HG02943 (cell line): ENCODE results near the gene NFASC.

Experiments
- ATAC-seq: cut with Tn5 transposase; IDR thresholded peaks from one replicate; pipeline ENCODE4 v1.9.1; 2021; ENCODE audit warnings: mild to moderate bottlenecking, low read depth, moderate library complexity; ENCODE audit not compliant: unreplicated experiment

NFASC gene

DNA sequence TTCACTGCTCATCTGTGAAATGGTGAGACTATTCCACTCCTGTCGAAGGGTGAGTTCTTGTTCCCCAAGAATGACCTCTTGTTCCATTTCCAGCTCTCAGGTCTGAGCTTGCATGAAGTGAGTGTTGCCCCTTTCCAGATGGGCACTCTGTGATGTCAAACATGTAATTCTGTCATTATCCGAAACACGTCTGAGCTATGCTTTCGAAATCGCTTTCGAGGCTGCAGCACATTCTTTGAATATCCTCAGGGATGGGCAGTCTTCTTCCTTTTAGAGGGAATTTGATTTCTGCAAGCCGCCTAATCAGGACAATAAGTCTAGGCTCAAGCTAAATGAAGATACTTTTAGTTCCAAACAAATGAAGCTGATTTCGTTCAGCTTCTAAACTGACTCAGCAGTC, 15.1 kb downstream of the NFASC start:
- ATAC-seq: no peak

DNA sequence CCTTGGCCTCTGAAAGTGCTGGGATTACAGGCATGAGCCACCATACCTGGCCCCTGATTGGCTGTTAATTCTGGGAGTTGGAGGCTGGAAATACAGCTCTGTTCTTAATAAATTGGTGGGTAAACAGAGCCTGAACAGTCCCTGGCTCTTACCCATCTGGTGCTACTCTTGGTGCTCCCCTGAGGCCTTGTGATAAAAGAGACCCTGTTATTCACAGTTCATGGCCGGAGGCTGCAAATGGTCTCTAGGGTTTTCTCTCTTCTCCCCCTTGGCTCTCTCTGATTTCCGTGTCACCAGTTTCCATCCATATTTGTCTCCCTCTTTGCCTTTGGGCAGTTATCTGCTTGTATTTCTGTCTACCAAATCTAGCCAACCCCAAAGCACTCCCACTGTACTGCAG, 17.2 kb downstream of the NFASC start:
- no peak for ATAC-seq

DNA sequence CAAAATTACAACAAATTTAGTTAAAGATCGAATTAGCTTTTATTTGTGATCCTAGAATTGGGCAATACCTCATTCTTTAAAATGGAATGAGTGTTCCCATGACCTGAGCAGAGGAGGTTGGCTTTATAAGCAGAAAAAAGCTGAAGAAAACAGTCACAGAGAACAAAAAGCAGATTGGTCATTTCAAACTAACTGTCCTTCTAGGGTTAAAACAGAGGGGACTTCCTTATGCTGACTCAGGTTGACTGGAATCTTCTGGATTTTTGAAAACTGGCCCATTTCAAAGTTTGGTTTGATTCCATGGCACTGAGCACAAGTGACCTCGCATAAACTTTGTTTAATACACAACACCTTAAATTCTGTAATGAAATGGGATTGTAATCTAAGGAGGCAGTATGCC, 17.6 kb downstream of the NFASC start:
- no peak for ATAC-seq

DNA sequence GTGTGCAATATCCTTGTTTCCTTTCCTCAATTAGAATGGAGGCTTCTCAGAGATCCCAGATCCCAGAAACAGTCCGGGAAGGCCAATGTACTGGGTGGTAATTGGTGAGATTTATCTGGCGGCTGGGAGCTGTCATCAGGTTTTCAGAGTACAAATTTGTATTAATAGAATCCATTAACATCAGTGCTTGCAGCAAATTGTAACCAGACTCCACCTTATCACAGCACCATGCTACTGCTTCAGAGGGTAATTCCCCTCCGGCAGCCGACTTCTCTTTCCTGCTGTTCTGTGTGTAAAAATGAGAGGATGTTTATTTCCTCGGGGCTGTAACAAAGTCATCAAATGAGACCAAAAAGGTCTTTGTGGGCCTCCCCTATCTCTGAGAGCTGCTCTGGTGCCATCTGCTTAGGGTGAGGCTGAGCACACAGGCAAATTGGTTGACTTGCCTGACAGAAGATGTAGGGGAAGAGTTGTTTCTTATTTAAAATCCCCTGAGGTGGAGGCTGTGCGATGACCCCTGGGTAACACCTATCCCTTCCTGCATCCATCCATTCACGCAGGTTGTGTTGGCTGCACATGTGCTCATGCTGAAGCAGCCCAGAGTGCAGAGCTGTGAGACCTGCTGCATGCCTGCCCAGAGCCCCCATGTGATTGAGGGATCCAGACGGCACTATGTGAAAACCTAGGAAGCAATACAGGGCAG, 19.2 kb downstream of the NFASC start:
- no peak for ATAC-seq

DNA sequence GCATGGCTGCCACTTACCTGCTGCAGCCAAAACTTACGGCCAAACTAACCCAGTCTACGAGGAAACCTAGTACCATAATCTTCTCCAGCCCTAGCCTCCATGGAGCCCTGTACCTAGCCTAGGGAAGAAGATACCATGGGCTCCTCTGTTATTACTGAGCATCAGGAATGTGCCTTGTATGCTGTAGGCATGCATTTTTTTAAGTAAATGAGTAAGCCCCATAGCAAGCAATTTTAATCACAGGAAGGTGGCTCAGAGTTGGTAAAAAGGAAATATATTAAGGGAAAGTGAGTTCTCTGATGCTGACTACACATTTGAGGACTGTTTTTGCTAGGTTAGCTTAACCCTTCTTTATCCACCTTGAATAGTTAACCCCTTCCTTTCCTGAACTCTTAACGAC, 21.2 kb downstream of the NFASC start:
- no peak for ATAC-seq

DNA sequence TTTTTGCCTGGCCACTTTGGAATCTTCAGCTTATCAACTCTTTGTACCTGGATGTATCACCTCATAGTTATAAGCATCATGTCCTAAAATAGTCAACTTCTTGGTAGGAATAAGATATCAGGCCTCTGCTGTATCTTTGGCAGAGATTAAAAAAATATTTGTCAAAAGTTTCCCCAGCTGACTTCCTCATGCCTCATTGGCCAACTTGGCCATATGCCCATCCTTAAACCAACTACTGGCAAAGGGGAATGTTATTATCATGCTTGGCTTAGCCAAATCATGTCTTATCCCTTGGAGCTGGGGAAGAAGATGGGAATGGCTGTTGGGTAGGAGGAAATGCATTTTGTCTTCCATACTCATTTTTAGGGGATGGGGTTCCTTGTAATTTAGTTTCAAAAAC, 23.4 kb downstream of the NFASC start:
- ATAC-seq: no peak

DNA sequence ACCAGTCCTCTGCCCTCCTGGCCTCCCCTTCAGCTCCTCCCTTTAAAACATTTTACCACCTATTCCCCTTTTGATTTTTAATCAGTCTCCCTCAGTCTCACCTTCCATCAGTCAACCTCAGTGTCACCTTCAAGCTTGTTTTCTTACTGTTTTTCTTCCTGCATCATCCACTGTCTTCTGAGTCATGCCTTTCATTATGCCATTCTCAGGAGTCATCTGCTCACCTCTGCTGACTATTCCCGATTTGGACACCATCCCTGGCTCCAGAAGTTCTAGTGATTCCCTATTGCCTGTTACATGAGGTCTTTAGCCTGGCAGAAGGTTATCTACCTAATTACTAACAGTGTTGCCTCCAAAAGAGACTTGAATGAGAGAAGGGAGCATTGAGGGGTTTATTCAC, 23.9 kb downstream of the NFASC start:
- no peak for ATAC-seq

DNA sequence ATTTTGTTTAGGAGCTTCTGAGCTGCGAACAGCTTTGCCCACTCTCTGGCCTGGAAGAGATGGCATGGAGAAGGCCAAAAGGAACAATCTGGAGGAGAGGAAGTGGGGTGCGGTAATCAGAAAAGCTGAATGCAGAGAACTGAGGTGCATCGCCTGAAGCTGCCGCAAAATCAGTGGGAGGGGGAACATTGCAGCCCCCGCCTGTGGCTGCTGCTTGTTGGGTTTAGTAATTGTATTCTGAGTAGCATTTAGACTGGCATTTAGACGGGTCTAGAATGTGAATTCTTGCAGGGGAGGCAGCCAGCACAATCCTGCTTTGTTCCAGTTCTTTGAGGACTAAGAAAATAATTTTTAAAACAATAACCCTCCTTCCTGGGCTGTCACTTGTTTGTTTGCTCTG, 25.4 kb downstream of the NFASC start:
- no peak for ATAC-seq

DNA sequence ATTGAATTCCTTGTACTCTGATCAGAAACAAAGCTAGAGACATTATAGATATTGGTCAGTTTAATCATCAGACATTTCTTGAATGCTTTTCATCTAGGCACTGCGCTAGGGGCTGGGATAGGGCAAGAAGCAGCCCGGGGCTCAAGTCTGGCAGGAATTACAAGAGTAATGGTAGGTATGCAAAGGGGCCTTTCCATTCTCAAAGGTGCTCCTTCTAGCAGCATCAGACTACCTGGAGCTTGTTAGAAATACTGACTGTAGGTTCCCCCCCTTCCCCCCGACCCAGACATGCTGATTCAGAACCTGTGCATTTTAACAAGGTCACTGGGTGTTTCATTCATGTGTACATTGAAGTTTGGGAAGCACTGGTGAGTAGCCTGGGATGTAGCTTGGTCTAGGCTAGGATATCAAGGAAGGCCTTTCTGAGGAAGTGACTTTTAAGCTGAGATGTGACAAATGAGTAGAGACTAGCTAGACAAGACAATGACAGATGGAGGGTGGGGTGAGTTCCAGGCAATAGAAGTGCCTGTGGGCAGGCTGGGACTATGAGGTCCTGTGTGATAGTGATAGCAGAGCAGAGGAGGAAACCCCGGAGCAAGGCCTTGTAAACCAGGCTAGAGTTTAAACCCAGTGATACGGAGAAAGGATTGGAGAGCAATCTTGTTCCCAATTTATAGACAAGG, 26.3 kb downstream of the NFASC start:
- ATAC-seq: no peak

DNA sequence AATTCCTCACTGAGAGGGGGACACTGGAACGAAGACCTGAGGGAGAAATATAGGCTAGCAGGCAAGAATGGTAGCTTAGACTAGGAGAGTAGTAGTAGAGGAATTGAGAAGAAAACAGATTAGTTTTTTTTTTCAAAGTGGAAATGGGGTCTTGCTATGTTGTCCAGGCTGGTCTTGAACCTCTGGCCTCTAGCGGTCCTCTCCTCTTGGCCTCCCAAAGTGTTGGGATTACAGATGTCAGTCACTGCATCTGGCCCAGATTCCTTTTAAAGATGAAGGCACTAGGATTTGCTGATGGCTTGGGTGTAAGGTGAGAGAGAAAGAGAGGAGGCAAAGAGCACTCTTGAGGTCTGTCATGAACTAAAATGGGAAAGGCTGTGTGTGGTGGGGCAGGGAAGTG, 30.1 kb downstream of the NFASC start:
- ATAC-seq: no peak

DNA sequence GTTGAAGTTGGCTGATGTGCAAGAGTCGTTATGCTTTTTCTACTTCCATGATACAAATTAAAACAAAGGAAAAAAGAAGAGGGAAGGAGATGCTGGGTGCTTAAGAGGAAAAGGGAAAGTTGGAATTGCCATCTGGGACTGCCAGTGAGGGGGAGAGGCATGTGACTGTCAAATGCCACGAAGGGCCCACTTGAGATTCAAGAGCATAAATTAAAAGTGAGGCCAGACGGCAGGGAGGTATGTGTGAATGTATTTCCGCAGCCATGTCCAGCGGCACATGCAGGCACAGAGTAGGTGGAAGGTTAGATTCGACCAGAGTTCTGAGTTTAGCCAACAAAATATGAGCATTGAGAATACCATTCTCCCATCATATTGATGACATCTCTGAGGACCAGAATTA, 32.0 kb downstream of the NFASC start:
- no peak for ATAC-seq

DNA sequence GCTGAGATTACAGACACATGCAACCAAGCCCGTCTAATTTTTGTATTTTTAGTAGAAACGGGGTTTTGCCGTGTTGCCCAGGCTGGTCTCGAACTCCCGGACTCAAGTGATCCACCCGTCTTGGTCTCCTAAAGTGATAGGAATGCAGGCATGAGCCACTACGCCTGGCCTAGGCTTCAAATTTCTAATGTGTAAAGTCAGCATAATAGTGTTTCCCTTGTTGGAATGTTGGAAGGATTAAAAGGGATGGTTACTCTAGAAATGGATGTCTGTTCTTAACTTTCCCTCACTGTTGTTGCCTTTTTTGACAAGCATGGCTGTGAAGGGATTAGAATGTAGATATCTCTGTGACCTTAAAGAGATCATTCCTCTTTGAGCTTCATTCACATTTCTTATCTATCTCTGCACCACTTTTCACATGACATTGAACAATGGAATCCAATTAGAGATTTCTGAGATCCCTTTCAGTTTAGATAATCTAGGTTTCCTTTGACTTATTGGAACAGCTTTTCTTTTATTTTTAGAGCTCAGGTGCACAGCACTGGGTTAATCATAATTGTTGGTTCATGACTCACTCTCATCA, 33.7 kb downstream of the NFASC start:
- no peak for ATAC-seq

DNA sequence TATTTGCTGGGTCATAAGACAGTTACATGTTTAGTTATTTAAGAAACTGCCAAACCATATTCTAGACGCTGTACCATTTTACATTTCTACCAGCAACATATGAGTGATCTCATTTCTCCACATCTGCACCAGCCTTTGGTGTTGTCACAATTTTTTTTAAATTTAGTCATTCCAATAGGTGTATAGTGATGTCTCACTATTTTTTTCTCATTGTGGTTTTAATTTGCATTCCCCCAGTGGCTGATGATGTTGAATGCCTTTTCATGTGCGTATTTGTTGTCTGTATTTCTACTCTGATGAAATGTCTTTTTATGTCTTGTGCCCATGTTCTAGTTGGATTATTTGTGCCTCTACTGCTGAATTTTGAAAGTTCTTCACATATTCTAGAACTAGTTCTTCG, 38.4 kb downstream of the NFASC start:
- no peak for ATAC-seq

DNA sequence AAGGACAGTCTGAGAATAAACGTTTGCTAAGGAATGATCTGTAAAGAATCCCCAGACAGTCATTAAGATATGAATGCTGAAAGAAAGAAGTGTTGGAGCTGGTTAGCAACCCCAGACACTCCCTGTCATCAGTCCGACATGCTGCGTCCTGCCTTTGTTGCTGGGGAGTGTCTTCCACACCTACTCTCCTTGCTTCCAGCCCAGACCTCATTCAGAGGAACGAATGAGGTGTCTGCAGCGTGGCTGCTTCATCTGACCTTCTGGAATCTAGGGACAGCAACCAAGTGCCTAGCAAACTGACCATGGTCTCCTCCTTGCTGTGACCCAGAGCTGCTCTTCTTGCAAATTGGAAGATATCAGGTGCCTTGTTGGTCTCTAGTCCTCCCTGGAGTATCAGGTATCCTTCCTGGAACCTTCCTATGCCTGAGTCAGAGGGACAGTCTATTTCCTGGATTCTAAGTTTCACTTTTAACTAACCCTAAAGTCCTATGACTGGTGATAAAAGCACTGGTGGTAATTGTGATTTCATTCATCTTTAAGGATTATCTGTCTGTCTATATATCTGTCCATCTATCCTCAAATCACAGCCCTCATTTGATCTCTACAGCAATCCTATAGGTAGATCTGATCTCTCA, 45.3 kb downstream of the NFASC start:
- no peak for ATAC-seq

DNA sequence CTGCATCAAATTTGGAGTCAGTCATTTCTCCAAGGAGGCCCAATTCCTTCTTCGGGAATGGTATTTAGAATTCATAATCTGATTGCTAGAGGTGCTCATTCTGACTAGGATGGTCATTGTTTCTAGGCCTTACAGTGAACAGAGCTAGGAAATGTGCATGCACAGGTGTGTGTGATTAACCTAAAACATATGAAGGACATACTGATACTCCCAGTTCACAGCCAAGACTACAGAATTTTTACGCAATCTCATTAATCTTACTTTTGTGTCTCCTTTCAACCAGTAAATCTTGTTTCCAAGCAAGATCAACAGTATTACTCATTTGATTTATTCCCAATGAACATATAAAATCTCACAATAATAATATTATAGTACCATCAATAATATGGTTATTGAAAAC, 47.1 kb downstream of the NFASC start:
- ATAC-seq: no peak

DNA sequence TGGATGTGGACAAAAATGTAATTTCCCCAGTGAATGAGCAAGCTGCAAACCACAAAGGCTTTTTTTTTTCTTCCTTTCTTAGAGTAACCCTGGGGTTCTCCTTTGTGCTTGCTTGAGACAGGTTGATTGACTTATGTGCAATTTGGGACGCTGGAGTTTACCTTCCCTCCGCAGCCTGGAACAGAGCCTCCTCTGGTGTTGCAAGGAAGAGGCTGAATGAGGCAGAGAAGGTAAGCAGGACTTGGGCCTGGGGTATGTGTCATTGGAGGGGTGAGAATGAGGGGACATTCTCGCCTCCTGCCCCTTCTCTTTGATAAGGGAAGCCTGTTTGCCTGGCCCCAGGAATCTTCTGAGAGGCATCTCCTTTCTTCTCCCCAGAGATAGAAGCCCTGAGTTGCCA, 49.8 kb downstream of the NFASC start:
- no peak for ATAC-seq

DNA sequence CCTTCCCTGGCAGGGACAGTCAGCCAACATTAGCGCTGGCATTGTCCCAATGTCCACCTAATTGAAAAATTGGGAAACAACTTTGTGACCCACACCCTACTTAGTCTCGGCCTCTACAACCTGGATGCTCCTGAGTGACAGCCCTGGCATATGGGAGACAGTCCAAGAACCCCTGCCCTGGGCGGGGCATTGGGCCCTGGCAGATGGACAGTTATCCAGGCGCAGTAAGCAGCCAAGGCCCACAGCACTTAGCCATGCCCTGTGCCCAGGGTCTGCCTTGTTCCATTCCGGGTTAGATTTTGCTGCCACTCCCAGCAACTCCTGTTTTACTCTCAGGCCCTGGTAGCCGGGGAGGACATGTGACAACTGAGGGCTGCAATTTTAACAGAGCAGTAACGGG, 50.3 kb downstream of the NFASC start:
- ATAC-seq: no peak

DNA sequence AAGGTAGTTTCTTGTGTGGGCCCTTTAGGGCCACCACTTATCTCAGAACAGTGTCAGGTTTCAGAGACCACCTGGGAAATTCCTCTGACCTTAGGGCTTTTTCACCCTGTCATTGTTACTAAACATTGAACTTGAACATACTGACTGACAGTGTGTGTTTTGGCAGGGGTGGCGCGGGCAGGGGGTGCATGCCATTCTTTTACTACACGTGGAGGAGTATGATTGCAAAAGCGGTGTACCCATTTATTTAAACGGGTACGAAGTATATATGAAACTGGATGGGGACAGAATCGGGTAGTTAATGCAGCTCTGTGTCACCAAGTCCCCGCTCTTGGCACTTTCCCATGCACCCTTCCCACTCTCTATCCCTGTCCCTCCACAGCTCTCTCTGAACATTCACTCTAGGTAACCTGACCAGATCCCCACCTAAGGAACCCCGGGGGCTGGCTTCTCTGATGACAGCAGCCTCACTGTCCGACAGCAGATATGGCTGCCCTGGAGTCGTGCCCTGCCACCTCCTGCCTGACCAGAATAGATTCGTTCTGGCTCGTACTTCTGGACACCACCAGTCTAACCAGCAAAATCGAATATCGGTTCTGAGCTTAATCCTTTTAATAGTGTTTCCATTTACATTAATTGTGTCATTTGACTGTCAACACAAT, 51.3 kb downstream of the NFASC start:
- no peak for ATAC-seq

DNA sequence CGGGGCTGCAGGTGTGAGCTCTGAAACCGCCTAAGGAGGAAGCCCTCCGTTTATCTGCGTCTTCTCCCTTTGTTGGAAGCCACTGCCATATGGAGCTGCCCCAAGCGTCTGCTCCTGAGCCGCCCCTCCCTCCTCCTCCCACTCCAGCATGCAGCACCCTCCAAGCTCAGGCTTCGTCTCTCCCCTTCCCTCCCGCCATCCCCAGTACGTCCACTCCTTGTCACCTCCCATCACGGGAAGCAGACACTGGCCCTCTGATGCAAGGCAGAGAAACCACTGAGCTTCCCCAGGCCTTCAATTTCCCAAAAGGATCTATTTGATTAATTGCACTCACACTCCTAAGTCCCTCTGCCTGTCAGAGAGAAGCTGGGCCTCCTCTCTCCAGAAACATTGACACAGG, 52.5 kb downstream of the NFASC start:
- no peak for ATAC-seq

DNA sequence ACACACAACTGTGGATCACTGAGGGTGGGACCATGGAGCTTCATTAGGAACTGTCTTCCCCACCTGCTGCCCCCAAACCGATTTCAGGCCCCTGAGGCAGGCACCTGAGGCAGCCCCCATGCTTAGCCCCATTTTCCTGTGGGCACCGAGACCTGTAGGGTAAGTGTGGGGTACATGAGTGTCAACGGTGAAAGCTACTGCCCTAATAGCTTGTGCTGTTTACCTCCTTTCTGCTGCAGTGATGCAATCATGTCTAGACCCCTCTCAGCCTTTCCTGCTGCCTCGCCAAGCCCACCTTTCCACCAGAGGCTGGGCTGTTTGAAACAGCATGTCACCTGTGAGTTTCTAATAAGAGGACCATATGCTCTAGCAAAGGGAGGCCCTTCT, 53.0 kb downstream of the NFASC start:
- no peak for ATAC-seq
